ENCODE results near the gene BAZ2A.
A peak's percentile ranks its signal among the peaks of the same experiment; 100 is the strongest.
"Not testable (repeated sequence)": the region's sequence is repeated elsewhere in the genome, so short reads cannot be mapped to it uniquely, and the experiment has no call there.

Gene BAZ2A

DNA sequence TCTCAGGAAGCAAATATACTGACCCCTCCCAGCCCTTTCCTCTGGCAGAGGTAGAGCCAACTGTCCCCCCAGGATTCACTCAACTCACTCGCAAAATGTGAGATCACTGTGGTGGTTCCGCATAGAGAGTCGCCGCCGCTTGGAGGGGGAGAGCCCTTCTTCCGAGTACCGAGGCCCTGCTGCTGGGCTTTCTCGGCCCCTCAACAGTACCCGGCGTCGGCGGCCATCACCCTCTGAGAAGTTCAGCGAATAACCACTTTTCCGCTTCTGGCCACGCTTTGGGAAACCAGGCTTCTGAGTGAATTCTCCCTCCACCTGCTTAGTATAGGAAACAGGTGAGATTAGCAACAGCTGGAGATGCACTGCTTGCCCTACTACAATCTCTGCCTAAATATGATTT, 31.1 kb downstream of the BAZ2A start:
- no peak for DNase-seq (ENCODE audit: low read depth in 2 of 2)

DNA sequence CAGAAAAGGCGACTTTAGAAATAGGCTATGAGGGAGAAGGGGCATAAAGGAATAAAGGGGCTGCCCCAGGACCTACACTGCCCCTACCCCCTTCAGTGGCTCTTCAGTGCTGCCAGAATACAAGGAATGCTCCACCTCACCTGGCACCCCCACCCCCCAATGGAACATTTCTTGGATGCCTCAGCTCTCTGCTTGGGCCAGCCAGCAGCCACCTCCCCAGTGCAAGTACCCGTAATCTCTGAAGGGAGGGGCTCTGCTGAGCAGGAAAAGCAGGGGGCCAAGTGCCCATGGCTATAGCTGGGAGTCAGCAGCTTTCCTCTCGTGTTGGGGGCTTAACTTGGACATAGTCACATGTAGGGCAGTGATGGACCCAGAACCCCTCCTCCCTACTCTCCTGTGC, 33.3 kb downstream of the BAZ2A start:
- DNase-seq (ENCODE audit: low read depth in 2 of 2), result no peak

DNA sequence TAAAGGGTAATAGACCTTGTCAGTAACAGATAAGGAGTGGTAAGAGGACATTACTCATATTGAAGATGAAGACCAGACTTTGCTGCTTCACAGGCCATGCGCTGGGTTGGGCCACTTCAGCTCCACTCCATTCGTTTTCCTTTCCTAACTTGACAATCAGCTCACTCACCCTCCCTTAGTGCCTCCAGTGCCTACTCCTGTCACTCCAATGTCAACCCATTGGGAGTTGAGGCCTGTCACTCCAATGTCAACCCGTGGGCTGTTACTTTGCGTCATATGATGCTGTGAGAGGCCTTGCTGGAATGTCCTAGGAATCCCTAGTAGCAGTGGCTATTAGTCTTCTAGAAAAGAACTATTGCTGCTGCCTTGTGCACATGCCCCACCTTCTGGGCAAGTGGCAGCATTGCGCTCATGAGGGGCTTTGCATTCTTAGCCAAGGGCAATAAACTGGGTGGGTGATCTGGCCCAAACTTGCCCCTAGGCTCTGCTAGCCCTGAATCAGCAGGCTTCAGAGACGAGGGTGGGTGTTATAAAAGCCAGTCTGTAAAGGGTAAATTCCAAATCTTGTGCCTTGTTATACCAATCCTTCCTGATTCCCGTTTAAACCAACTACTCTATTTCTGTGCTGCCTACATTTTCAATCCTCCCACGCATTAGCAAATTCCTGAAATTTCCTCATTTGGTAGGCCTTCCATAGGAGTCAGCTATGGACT, 36.1 kb downstream of the BAZ2A start:
- peak in 1 of 2 donors; percentile 37 for DNase-seq (ENCODE audit: low read depth in 2 of 2)

DNA sequence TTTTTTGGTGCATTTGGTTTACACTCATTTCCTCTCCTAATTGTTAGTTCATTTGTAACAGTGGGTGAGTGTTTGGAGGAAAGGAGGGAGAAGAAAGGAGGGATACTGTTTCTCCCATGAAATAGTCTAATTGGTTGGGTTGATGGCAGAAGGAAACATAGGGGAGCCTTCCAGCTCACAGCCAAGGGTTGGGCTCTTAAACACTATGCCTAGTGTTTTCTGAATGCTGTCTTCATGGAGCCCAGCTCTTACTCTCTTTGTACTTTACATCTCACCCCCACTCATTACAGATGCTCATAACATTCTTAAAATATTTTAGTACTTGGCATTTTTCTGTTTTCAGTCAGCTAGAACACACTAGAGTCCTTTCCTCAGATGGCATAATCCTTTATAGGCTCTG, 38.2 kb downstream of the BAZ2A start:
- no peak for DNase-seq (ENCODE audit: low read depth in 2 of 2)

DNA sequence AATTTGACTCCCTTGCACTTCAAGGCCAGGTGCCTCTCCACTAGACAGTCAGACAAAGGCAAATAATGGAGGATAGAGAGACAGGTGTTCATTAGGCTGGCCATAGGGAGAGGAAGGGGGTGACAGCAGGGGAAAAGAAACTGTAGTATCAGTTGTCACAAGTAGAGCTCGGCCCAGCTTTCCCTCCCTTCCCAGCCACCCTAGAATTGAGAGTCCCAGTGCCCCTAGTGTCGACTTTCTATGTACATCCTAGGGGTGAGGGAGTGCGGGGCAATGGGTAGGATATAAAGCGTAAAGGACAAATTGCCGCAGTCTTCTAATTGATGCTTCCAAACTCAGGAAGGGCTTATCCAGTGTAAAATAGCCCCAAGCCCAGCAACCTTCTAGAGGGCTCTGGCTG, 39.0 kb downstream of the BAZ2A start:
- DNase-seq (ENCODE audit: low read depth in 2 of 2), result no peak

DNA sequence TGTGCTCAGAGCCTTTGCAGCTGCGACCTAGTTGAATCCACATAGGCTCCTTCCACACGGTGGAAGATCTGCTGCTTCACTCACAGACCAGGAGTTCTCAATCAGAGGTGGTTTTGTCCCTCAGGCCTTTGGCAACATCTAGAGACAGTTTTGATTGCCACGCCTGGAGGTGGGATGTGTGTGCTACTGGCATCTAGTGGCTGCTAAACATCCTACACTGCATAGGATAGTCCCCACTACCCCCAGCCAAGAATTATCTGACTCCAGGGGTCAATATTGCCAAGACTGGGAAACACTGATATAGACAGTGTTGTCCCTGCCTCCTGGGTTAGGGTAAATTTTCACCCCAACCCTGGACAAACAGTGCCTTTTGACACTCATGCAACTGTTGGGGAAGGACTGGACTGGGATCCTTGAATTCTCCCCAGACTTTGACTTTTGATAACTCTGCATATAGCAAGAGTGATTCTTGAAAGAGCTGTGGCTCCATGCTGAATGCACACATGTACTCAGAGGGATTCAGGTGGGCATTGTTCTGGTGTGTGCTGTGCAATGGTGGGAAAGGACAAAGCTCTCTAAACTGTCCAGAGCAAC, 39.8 kb downstream of the BAZ2A start:
- no peak for DNase-seq (ENCODE audit: low read depth in 2 of 2)

DNA sequence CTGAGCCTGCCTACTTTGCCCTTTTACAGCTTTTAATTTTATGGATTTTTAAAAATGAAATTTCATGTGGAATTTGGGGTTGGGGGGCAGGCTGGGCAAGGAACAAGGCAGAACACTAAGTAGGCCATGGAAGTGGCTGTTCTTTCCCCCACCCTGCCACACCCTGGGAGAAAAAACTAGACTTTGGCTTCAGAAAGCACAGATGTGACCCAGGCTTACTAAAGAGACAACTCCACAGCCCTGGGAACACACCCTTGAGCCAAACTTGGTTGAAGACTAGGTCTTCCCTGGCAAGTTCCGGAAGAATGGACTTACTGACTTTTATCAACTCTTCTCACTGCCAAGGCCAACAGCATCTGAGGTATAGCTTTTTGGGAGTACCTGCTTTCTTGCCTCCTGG, 40.3 kb downstream of the BAZ2A start:
- DNase-seq (ENCODE audit: low read depth in 2 of 2), result no peak

DNA sequence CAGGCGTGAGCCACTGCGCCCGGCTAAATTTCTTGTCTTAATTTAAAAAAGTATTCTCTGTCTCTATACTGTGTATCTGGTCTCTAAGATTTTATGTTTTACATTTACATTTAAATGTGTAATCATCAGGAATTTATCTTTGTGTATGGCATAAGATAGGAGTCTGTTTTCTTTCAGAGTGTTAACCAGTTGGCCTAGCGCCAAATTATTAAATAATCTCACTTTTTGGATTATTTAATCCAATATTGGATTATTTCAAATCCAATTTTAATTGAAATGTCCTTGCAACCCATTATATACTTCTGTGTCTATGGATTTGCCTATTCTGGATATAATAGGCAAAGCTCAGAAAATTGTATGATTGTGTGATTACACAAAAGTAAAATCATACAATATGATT, 45.0 kb downstream of the BAZ2A start:
- no peak for DNase-seq (ENCODE audit: low read depth in 2 of 2)

DNA sequence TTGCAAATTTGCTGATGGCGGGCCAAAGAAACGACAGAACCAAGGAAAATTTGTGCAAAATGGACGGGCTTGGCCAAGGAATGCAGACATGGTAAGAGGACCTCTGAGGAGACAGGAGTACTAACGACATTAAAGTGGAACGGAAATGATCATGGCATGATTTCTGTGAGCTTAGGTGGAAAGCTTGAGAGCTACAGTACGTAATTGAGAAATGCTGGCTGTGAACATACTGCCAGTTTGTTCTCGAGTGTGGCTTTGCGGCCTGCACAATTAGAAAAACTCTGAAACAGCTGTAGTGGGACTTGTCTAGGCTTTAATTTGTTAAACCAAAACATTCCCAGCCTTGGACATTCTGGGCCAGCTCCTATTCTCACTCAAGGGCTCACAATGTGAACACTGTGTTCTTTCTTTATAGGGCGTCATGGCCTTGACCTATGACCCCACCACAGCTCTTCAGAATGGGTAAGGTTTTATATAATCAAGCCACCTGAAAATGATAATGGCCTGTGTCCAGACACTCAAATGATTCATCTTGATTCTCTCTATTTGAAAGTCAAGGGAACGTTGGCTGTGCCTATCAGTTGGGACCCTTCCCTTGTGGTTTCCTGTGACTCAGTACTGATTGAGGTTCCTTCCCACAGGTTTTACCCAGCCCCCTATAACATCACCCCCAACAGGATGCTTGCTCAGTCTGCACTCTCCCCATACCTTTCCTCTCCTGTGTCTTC, 48.5 kb downstream of the BAZ2A start:
- no peak for DNase-seq (ENCODE audit: low read depth in 2 of 2)

DNA sequence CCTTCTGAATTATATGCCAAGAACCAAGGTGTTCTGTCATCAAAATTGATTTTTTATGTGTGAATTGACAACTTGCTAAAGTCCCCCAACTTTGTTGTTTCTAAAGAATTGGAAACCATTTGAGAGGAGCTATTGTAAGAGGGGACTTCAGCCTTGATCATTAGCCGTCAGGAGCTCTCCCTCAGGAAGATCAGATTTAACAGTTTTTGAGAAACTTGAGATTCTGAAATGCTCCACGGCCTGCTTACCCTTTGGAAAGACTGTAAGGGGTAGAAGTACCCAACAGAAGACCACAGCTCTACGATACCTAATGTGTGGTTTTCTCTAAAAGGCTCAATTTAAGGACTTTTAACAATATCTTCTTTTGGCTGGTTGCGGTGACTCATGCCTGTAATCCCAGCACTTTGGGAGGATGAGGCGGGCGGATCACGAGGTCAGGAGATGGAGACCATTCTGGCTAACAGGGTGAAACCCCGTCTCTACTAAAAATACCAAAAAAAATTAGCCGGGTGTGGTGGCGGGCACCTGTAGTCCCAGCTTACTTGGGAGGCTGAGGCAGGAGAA, 51.1 kb downstream of the BAZ2A start:
- no peak for DNase-seq (ENCODE audit: low read depth in 2 of 2)

DNA sequence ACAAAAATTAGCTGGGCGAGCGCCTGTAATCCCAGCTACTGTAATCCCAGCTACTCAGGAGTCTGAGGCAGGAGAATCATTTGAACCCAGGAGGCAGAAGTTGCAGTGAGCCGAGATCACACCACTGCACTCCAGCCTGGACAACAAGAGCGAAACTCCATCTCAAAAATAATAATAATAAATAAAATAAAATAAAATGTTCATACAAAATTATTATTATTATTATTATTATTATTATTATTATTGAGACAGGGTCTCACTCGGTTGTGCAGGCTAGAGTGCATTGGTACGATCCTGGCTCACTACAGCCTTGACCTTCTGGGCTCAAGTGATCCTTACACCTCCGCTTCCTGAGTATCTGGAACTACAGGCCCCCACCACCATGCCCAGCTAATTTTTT, 52.9 kb downstream of the BAZ2A start:
- DNase-seq (ENCODE audit: low read depth in 2 of 2), result not testable (repeated sequence)

DNA sequence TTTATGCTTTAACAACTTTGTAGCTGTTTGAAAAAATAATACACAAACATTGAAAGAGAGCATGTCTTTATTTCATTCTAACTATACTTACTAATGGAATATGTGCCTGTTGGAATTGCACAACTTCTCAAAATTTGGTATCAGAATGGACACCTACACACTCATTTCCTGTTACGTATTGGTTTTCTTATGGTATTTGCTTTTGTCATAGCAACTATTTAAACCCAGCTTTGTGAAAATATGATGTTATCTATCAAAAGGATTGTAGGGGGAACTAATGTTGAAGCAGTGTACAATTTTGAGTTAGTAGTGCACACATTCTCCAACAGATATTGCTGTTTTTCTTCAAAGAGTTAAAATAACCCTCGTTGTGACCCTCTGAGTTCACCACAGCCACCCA, 55.9 kb downstream of the BAZ2A start:
- no peak for DNase-seq (ENCODE audit: low read depth in 2 of 2)

DNA sequence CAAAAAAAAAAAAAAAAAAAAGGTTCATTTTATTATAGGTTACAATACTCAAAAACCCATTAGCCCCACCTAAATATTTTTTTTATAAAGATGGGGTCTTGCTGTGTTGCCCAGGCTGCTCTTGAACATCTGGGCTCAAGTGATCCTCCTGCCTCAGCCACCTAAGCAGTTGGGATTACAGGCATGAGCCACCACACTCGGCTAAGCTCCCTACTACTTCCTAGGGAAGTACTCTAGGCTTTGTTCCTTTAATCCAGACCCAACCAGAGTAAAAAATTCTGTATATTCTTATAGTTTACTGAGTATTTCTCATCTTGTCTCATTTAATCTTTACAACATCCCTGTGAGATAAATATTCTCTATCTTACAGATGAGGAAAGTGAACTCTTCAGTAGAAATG, 57.8 kb downstream of the BAZ2A start:
- DNase-seq (ENCODE audit: low read depth in 2 of 2), result no peak

DNA sequence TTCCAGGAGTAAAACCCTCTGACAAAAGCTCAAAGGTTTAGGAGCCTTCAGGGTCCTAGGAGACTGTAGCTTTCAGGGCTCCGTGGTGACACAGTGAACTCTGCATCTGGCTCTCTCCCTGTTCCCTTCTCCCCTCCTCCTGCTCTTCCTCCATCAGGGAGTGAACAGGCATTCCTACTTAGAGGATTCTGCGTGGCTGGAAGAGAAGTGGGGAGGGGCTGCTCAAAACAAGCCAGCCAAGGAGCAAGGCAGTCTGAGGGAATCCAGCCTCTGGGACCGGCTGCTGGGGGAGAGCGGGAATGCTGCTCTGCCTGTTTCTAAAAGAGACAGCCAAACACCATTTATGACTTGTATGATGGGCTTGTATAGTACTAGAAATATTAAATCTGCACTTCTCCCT, 59.0 kb downstream of the BAZ2A start:
- no peak for DNase-seq (ENCODE audit: low read depth in 2 of 2)

DNA sequence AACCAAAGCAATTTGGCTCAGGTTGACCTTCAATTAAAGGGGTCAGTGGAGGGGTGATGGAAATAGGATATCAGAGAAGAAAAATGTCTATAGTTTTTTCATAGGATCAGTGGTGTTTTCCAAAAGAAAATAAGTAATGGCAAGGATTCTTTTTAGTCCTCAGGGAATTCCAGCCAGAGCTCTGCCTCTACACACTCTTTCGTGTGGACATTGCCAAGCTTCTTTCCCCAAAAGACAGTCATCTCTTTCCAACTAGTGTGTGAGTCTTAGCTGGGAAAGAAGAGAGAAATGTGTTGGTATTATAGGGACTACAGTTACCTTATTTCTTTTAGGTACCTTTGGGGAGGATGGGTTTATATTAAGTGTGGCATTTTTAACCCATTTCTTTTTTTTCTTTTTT, 62.0 kb downstream of the BAZ2A start:
- no peak for DNase-seq (ENCODE audit: low read depth in 2 of 2)

DNA sequence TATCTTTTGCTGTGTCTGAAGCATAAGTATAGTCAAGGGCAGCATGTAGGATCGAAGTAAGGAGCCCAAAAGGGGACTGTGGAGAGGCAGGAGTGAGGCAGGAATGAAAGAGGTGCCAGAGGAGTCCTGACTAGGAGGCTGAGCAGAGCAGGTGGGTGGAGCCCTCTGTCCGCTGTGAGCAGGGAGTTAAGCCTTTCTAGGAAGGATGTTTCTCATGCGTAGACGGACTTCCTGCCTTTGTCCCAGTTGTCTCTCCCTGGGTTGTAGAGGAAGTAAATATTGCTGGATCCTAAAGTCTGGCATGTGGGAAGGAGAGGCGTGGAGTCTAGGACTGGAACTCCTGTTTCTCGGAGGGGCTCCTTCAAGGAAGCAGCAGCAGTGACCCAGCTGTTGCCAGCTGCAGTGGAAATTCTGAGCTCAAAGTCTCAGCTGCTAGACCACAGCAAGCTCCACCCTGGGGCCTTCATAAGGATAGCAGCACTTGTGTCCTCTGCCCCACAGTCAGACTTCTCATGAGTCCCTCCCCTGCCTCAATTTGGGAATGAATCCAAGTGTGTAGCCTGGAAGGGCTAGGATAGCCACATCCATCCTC, 64.5 kb downstream of the BAZ2A start:
- no peak for DNase-seq (ENCODE audit: low read depth in 2 of 2)

DNA sequence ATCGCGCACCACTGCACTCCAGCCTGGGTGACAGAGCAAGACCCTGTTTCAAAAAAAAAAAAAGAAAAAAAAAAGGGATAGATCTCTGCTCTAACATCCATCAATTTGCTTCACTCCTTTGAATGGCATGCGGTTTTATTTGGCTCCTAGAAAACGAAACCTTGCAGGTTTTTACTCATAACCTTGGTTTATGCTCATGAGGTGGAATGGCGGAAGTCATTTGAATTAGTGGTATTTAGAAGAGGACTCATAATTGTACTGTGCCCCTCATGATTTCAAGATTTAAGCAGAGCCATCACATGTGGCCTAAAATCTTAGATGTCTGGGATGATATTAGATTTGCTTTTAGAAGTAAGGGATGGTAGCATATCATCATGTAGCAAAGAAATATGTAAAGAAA, 79.1 kb downstream of the BAZ2A start:
- DNase-seq (ENCODE audit: low read depth in 2 of 2), result no peak

DNA sequence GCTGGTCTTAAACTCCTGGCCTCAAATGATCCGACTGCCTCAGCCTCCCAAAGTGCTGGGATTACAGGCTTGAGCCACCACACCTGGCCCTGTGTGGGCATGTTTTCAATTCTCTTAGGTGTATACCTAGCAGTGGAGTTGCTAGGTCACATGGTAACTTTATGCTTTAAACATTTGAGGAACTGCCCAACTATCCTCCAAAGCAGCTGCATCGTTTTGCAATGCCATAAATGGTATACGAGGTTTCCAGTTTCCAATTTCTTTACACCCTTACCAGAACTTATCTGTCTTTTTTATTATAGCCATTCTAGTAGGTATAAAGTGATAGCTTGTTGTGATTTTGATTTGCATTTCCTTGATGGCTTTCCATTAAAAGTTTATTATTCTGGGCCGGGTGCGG, 83.4 kb downstream of the BAZ2A start:
- DNase-seq (ENCODE audit: low read depth in 2 of 2), result no peak

All from stimulated activated CD4-positive, alpha-beta T cell treated with anti-CD3 and anti-CD28 coated beads, Interleukin-4, amount 100 ng/mL, for 48 hours (primary cell).